Measurements from ENCODE around the gene PCSK5.
"Not testable (repeated sequence)": the region's sequence is repeated elsewhere in the genome, so short reads cannot be mapped to it uniquely, and the experiment has no call there.

Gene PCSK5

GRCh38 chr9:76310991-76311390 is 420.5 kb downstream of the PCSK5 start:
- DNase-seq (ENCODE audit: extremely low read depth, low read depth), result no peak
- no peak overlapping the region for H3K4me3 ChIP-seq (replicated peaks; ENCODE audit: low read depth, low read length)
- no peak for TF ChIP-seq CTCF (IDR thresholded peaks at IDR 0.05; ENCODE audit: low read depth, low read length, missing control alignments)

- no peak for DNase-seq (ENCODE audit: extremely low read depth, low read depth)
- no peak for TF ChIP-seq CTCF (IDR thresholded peaks at IDR 0.05; ENCODE audit: low read depth, low read length, missing control alignments)
- H3K4me3 ChIP-seq (replicated peaks; ENCODE audit: low read depth, low read length), result no peak overlapping the region
Measured at GRCh38 chr9:76311537-76311936, 421.1 kb downstream of the PCSK5 start.

GRCh38 chr9:76313771-76314170 is 423.3 kb downstream of the PCSK5 start:
- no peak for DNase-seq (ENCODE audit: extremely low read depth, low read depth)
- no peak overlapping the region for H3K4me3 ChIP-seq (replicated peaks; ENCODE audit: low read depth, low read length)
- TF ChIP-seq CTCF (IDR thresholded peaks at IDR 0.05; ENCODE audit: low read depth, low read length, missing control alignments), result no peak

- H3K4me3 ChIP-seq (replicated peaks; ENCODE audit: low read depth, low read length), result no peak overlapping the region
- no peak for TF ChIP-seq CTCF (IDR thresholded peaks at IDR 0.05; ENCODE audit: low read depth, low read length, missing control alignments)
- DNase-seq (ENCODE audit: extremely low read depth, low read depth), result no peak
Measured at GRCh38 chr9:76314321-76314720, 423.8 kb downstream of the PCSK5 start.

- no peak for DNase-seq (ENCODE audit: extremely low read depth, low read depth)
- no peak for TF ChIP-seq CTCF (IDR thresholded peaks at IDR 0.05; ENCODE audit: low read depth, low read length, missing control alignments)
- H3K4me3 ChIP-seq (replicated peaks; ENCODE audit: low read depth, low read length), result no peak overlapping the region
Measured at GRCh38 chr9:76316069-76316468, 425.6 kb downstream of the PCSK5 start.

- H3K4me3 ChIP-seq (replicated peaks; ENCODE audit: low read depth, low read length); DNase-seq (ENCODE audit: extremely low read depth, low read depth): not testable (repeated sequence)
Measured at GRCh38 chr9:76319466-76319865, 429.0 kb downstream of the PCSK5 start.

GRCh38 chr9:76321195-76321828 is 430.8 kb downstream of the PCSK5 start:
- DNase-seq (ENCODE audit: extremely low read depth, low read depth), result no peak

More at GRCh38 chr9:76321195-76321828, 430.8 kb downstream of the PCSK5 start:
- no peak overlapping the region for H3K4me3 ChIP-seq (replicated peaks; ENCODE audit: low read depth, low read length)
- TF ChIP-seq CTCF (IDR thresholded peaks at IDR 0.05; ENCODE audit: low read depth, low read length, missing control alignments), result no peak

Data from HFF-Myc (cell line).